ENCODE measurements around the gene BLID.

BLID gene

GRCh38 chr11:122138744-122139594 lies 23.0 kb upstream of the BLID start:
- no peak for DNase-seq

GRCh38 chr11:122137078-122137793 lies 21.2 kb upstream of the BLID start:
- no peak for DNase-seq

- DNase-seq, result no peak
Observed at GRCh38 chr11:122131126-122131525, 15.1 kb upstream of the BLID start.

GRCh38 chr11:122128146-122128545 lies 12.1 kb upstream of the BLID start:
- no peak for DNase-seq

GRCh38 chr11:122127020-122127419 lies 11.0 kb upstream of the BLID start:
- DNase-seq, result no peak

- DNase-seq, result no peak
Observed at GRCh38 chr11:122126024-122126688, 10.1 kb upstream of the BLID start.

- DNase-seq, result no peak
Observed at GRCh38 chr11:122123263-122123929, 7.4 kb upstream of the BLID start.

GRCh38 chr11:122122179-122122578 lies 6.2 kb upstream of the BLID start:
- DNase-seq, result no peak

- DNase-seq, result no peak
Observed at GRCh38 chr11:122120096-122120495, 4.1 kb upstream of the BLID start.

- no peak for DNase-seq
Observed at GRCh38 chr11:122116591-122116990, 576 bp upstream of the BLID start.

GRCh38 chr11:122114976-122115375 lies 1.0 kb downstream of the BLID start:
- no peak for DNase-seq

- DNase-seq, result no peak
Observed at GRCh38 chr11:122113836-122114825, 1.9 kb downstream of the BLID start.

GRCh38 chr11:122112470-122113365 lies 3.3 kb downstream of the BLID start:
- DNase-seq, result no peak

- DNase-seq, result no peak
Observed at GRCh38 chr11:122109932-122110331, 6.1 kb downstream of the BLID start.

GRCh38 chr11:122108828-122109227 lies 7.2 kb downstream of the BLID start:
- DNase-seq, result no peak

- DNase-seq, result no peak
Observed at GRCh38 chr11:122108192-122108799, 7.7 kb downstream of the BLID start.

- no peak for DNase-seq
Observed at GRCh38 chr11:122107566-122107965, 8.4 kb downstream of the BLID start.

GRCh38 chr11:122107045-122107444 lies 9.0 kb downstream of the BLID start:
- DNase-seq, result no peak

GRCh38 chr11:122105044-122105758 lies 10.8 kb downstream of the BLID start:
- no peak for DNase-seq

GRCh38 chr11:122104341-122104740 lies 11.7 kb downstream of the BLID start:
- no peak for DNase-seq
